Fibroblast of the conjunctiva (primary cell): ENCODE data around the gene OR52E6.

ENCODE experiments used
- DNase-seq: peaks from one replicate; pipeline ENCODE4 v3.0.0-alpha.2; 2010; ENCODE audit warnings: low read depth

OR52E6 gene

DNA sequence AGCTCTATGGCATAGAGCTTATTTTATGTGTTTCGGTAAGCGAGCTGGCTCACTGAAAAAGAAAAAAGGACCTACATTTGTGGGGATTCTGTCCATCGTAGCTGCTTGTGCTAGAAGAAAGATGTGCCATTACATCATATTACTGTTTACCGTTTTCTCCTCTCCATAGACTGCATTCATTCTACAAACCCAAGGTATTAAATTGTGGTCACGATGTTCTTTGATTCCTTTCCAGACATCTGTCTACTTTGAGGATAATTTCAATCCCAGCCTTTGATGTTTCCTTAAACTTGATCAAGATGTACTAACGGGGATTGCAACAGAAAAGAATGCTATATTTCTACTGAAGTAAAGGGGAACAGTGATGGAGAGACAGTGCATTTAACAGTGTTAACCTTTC is 45.2 kb downstream of the OR52E6 start:
- DNase-seq, result no peak

DNA sequence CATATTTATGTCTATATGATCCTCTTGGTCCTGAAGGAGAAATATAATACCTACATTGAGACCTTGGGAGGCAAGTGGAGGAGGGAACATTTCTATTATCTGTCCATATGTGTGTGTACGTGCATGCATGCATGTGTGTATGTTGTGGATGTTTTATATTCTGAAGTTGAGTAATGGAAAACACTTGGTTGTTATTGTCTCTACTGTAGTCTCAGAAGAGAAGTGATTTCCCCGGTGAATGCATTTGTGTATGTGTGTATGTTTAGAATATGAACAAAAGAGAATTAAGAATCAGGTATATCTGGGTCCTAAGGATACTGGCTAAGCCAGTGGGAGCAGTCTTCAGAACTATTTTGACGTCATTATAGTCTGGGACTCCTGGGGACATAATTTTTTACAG is 50.5 kb downstream of the OR52E6 start, which contains the start of gene OR52N1:
Gene OR52N1, minus strand, starts transcription at position 101 of the 400 bp plus-strand sequence. CDS start 2,449 bp downstream, outside the sequence.
- no peak for DNase-seq
